ENCODE measurements around the gene DNAJC3. TPM values are rescaled to one million over a fixed set of nuclear protein-coding genes. Genes with fewer than 3 reads are reported as not detected.

DNAJC3 gene
- total and polyA plus RNA-seq, 2 experiments from 2014 or later, result 27.1 to 91.4 TPM

GRCh38 chr13:95805921-95806320 is 129.0 kb downstream of the DNAJC3 start:
- Histone ChIP-seq H3K4me3 (no peak overlapping the region), H3K9me2 (replicated peaks; ENCODE audit: insufficient read depth) (no peaks in the 10 kb centered on the region), H2AFZ (no peak overlapping the region), H3K9me3 (ENCODE audit: low read depth) (peaks cover 9% of the 10 kb centered on the region), H3K79me2 (no peaks in the 10 kb centered on the region), H3K27ac (no peak overlapping the region), H3K4me2 (no peak overlapping the region), H3K27me3 (no peaks in the 10 kb centered on the region), H3K36me3 (replicated peaks; ENCODE audit: insufficient read depth, low read depth) (no peaks in the 10 kb centered on the region), H3K4me1 (ENCODE audit: insufficient read depth) (no peaks in the 10 kb centered on the region), H4K20me1 (ENCODE audit: insufficient read depth, poor library complexity, severe bottlenecking) (no peaks in the 10 kb centered on the region)
- TF ChIP-seq EZH2phosphoT487 (IDR thresholded peaks at IDR 0.05; ENCODE audit: low read depth, severe bottlenecking, unreplicated experiment) (no peak), EZH2 (IDR thresholded peaks at IDR 0.05; ENCODE audit: borderline replicate concordance) (no peak), CTCF (IDR thresholded peaks at IDR 0.05; ENCODE audit: poor library complexity) (no peak)
- no peak for DNase-seq (ENCODE audit: low spot score)

- 95% methylated on average over 5 of the region's 5 CpGs for WGBS (ENCODE audit: low lambda C conversion rate, missing lambda C conversion rate)
Observed at GRCh38 chr13:95809429-95809828, 132.5 kb downstream of the DNAJC3 start.

GRCh38 chr13:95813139-95813538 is 136.2 kb downstream of the DNAJC3 start:
- TF ChIP-seq EZH2 (IDR thresholded peaks at IDR 0.05; ENCODE audit: borderline replicate concordance) (no peak), EZH2phosphoT487 (IDR thresholded peaks at IDR 0.05; ENCODE audit: low read depth, severe bottlenecking, unreplicated experiment) (no peak), CTCF (IDR thresholded peaks at IDR 0.05; ENCODE audit: poor library complexity) (no peak)

More at GRCh38 chr13:95809429-95809828, 132.5 kb downstream of the DNAJC3 start:
- Histone ChIP-seq H4K20me1 (ENCODE audit: insufficient read depth, poor library complexity, severe bottlenecking) (no peaks in the 10 kb centered on the region), H3K27ac (no peak overlapping the region), H3K4me3 (no peak overlapping the region), H3K27me3 (no peaks in the 10 kb centered on the region), H3K9me3 (ENCODE audit: low read depth) (peaks cover 9% of the 10 kb centered on the region), H2AFZ (no peak overlapping the region), H3K9me2 (replicated peaks; ENCODE audit: insufficient read depth) (no peaks in the 10 kb centered on the region), H3K4me2 (no peak overlapping the region), H3K79me2 (no peaks in the 10 kb centered on the region), H3K4me1 (ENCODE audit: insufficient read depth) (no peaks in the 10 kb centered on the region), H3K36me3 (replicated peaks; ENCODE audit: insufficient read depth, low read depth) (no peaks in the 10 kb centered on the region)
- no peak for DNase-seq (ENCODE audit: low spot score)
- TF ChIP-seq EZH2 (IDR thresholded peaks at IDR 0.05; ENCODE audit: borderline replicate concordance) (no peak), CTCF (IDR thresholded peaks at IDR 0.05; ENCODE audit: poor library complexity) (no peak), EZH2phosphoT487 (IDR thresholded peaks at IDR 0.05; ENCODE audit: low read depth, severe bottlenecking, unreplicated experiment) (no peak)

GRCh38 chr13:95814495-95814894 is 137.6 kb downstream of the DNAJC3 start:
- Histone ChIP-seq H3K4me1 (ENCODE audit: insufficient read depth) (no peaks in the 10 kb centered on the region), H2AFZ (no peak overlapping the region), H3K79me2 (no peaks in the 10 kb centered on the region), H4K20me1 (ENCODE audit: insufficient read depth, poor library complexity, severe bottlenecking) (no peaks in the 10 kb centered on the region), H3K27ac (peak overlapping the region; percentile 31), H3K4me2 (no peak overlapping the region), H3K4me3 (no peak overlapping the region), H3K27me3 (no peaks in the 10 kb centered on the region), H3K9me2 (replicated peaks; ENCODE audit: insufficient read depth) (no peaks in the 10 kb centered on the region), H3K9me3 (ENCODE audit: low read depth) (peaks cover 4% of the 10 kb centered on the region), H3K36me3 (replicated peaks; ENCODE audit: insufficient read depth, low read depth) (no peaks in the 10 kb centered on the region)
- no peak for DNase-seq (ENCODE audit: low spot score)
- WGBS (ENCODE audit: low lambda C conversion rate, missing lambda C conversion rate), result 76% methylated on average over 1 of the region's 1 CpG
- no peak for TF ChIP-seq CTCF (IDR thresholded peaks at IDR 0.05; ENCODE audit: poor library complexity)
- TF ChIP-seq EZH2 (IDR thresholded peaks at IDR 0.05; ENCODE audit: borderline replicate concordance), result no peak
- TF ChIP-seq EZH2phosphoT487 (IDR thresholded peaks at IDR 0.05; ENCODE audit: low read depth, severe bottlenecking, unreplicated experiment), result no peak

More at GRCh38 chr13:95813139-95813538, 136.2 kb downstream of the DNAJC3 start:
- no peaks in the 10 kb centered on the region for H3K4me1 ChIP-seq (ENCODE audit: insufficient read depth)
- no peaks in the 10 kb centered on the region for H3K27me3 ChIP-seq
- no peak overlapping the region for H3K4me2 ChIP-seq
- peaks cover 4% of the 10 kb centered on the region for H3K9me3 ChIP-seq (ENCODE audit: low read depth)
- no peak overlapping the region for H2AFZ ChIP-seq
- no peak overlapping the region for H3K4me3 ChIP-seq
- H3K36me3 ChIP-seq (replicated peaks; ENCODE audit: insufficient read depth, low read depth), result no peaks in the 10 kb centered on the region
- DNase-seq (ENCODE audit: low spot score), result no peak
- no peak overlapping the region for H3K27ac ChIP-seq
- 96% methylated on average over 3 of the region's 3 CpGs for WGBS (ENCODE audit: low lambda C conversion rate, missing lambda C conversion rate)
- H3K9me2 ChIP-seq (replicated peaks; ENCODE audit: insufficient read depth), result no peaks in the 10 kb centered on the region
- no peaks in the 10 kb centered on the region for H3K79me2 ChIP-seq
- H4K20me1 ChIP-seq (ENCODE audit: insufficient read depth, poor library complexity, severe bottlenecking), result no peaks in the 10 kb centered on the region
